Heart left ventricle (tissue), 16 donors: ENCODE results near the gene BCKDK. TPM values are rescaled to one million over a fixed set of nuclear protein-coding genes. Genes with fewer than 3 reads are reported as not detected.
A peak's percentile ranks its signal among the peaks of the same experiment; 100 is the strongest.

Source experiments
- ATAC-seq, 4 donors: fragments of 200-7000 bp; cut with Tn5 transposase; one replicate each; pipeline ENCODE4 v1.9.1; 2020 to 2022; ENCODE audit warnings: moderate library complexity in 4 of 4, mild to moderate bottlenecking in 3 of 4, moderate number of reproducible peaks in 1 of 4
- DNase-seq, 5 donors: peaks; one replicate each; pipeline ENCODE4 v3.0.0-alpha.2; 2020
- H3K27ac ChIP-seq, 12 donors: fragments of 200-600 bp; sonication (generic) in 4 of 12; one replicate each; pipeline versions ENCODE4 v1.5.0 to v1.8.0; 2016 to 2022; ENCODE audit warnings: mild to moderate bottlenecking in 2 of 12
- H3K27me3 ChIP-seq, 9 donors: fragments of 200-600 bp; sonication (generic) in 2 of 9; one replicate each; pipeline versions ENCODE4 v1.5.1 to v1.8.0; 2016 to 2022; ENCODE audit warnings: mild to moderate bottlenecking in 3 of 9
- H3K36me3 ChIP-seq, 9 donors: fragments of 200-600 bp; sonication (generic) in 2 of 9; one replicate each; pipeline versions ENCODE4 v1.5.0 to v1.8.0; 2018 to 2022; ENCODE audit warnings: mild to moderate bottlenecking in 2 of 9
- H3K4me1 ChIP-seq, 12 donors: fragments of 200-600 bp; sonication (generic) in 4 of 12; one replicate each; pipeline versions ENCODE4 v1.5.0 to v1.8.0; 2016 to 2022; ENCODE audit warnings: mild to moderate bottlenecking in 3 of 12
- H3K4me3 ChIP-seq, 12 donors: fragments of 200-600 bp; sonication (generic) in 4 of 12; one replicate each; pipeline versions ENCODE4 v1.5.0 to v1.8.0; 2017 to 2022; ENCODE audit warnings: mild to moderate bottlenecking in 9 of 12, moderate library complexity in 4 of 12
- H3K9me3 ChIP-seq, 12 donors: fragments of 200-600 bp; sonication (generic) in 4 of 12; one replicate each; pipeline versions ENCODE4 v1.5.0 to v1.8.0; 2016 to 2022; ENCODE audit warnings: mild to moderate bottlenecking in 1 of 12
- POLR2A ChIP-seq, 2 donors: fragments of 450-650 bp; IDR thresholded peaks; one replicate each; pipeline ENCODE4 v1.6.1; 2017; ENCODE audit warnings: antibody characterized with exemption in 2 of 2, mild to moderate bottlenecking in 2 of 2, moderate library complexity in 2 of 2
- WGBS, 4 donors: extraction: QIAGEN DNeasy Blood & Tissue Kit in 2 of 4; methylation state at CpG; one replicate each; pipeline versions ENCODE4 v1.1.5 to v1.1.7; 2013 to 2018; 5-methylcytosine and 5-hydroxymethylcytosine counted together
- intact Hi-C, 10 donors: fragments of 100-400 bp; cut with DNase I; formaldehyde crosslinking; loops; one replicate each; pipeline versions ENCODE4 v1.11.1 to v1.14.2; 2022
- polyA plus RNA-seq, 2 donors: library from polyadenylated mRNA; stranded (reverse); fragments of 200-250 nt; gene quantifications; one replicate each; pipeline ENCODE4 v1.2.3, GENCODE V29; 2013
- total RNA-seq, 9 donors: library from RNA; depleted of rRNA in 2 of 9; stranded (reverse); fragments of >200 nt in 2 of 9; fragmentation: NEBNext Ultra II Directional in 3 of 9; extraction: Animal tissue kit (Norgen Biotek cat#: 25700) in 3 of 9; gene quantifications; one replicate each; pipeline versions ENCODE4 v1.1.0 to v1.2.4, GENCODE V29; 2016 to 2023
- TF ChIP-seq, protein P1 (sequence below), 12 donors: fragments of 200-600 bp; sonication (generic) in 4 of 12; IDR thresholded peaks; one replicate each; pipeline versions ENCODE4 v1.5.0 to v1.8.0; 2018 to 2022; ENCODE audit warnings: antibody characterized with exemption in 12 of 12, mild to moderate bottlenecking in 5 of 12
- donor health status: ischemic (EF 13 %, LVEDD 7.1; RV severe dilation, severe dysfunction).
- donor health status: healthy with polysubstance abuse.
- donor health status: DM: no; HTN: yes; CAD: no.
- donor health status: DM: no; HTN: no; CAD: no.
- donor health status: ischemic (EF 25% LVEDD 6.9; RV normal size, moderate dysfunction).
- donor health status: ischemic (EF 25% LVEDD 5.7; RV mildly dilated, moderate dysfunction).
- donor health status: healthy.
- donor health status: DM: yes; HTN: yes; CAD: no.
- donor health status: ischemic (EF 35%, LVEDD 5.7; RV mildly dilated, moderate dysfunction).
- donor health status: nonischemic (EF 11% LVEDD 7.7; RV severe dilation, severe dysfunction).
- donor health status: DM: yes; HTN: yes; CAD: no.
- donor health status: PGD.
- donor health status: ischemic (EF 29% LVEDD 5.4; RV normal size, mild dysfunction).
- donor health status: nonischemic (EF 23%, LVEDD 6.1; RV moderate dilation, normal function).

BCKDK gene
- total and polyA plus RNA-seq, 11 donors: 42.6 to 134 (median 67.5) TPM

- DNase-seq: no peak
- Histone ChIP-seq H3K9me3 (no peaks in the 10 kb centered on the region), H3K36me3 (peaks cover 0 to 45% (median 37%) of the 10 kb centered on the region in 9 donors), H3K4me1 (peaks cover 0 to 62% (median 36%) of the 10 kb centered on the region in 12 donors), H3K27ac (peak overlapping the region; percentile 67 to 96 (median 82)), H3K27me3 (no peaks in the 10 kb centered on the region), H3K4me3 (no peak overlapping the region)
- no peak for ATAC-seq
- 90 to 94% (median 93%) methylated on average over 8 of the region's 8 CpGs for WGBS, 4 donors
- intact Hi-C loops: loop anchor here in 2 of 10 donors (10.0 kb wide), 1 partner anchor 330 kb away; the partner anchor contains the start of gene ZNF843 (in 2 of the 2)
- TF ChIP-seq, protein P1, sequence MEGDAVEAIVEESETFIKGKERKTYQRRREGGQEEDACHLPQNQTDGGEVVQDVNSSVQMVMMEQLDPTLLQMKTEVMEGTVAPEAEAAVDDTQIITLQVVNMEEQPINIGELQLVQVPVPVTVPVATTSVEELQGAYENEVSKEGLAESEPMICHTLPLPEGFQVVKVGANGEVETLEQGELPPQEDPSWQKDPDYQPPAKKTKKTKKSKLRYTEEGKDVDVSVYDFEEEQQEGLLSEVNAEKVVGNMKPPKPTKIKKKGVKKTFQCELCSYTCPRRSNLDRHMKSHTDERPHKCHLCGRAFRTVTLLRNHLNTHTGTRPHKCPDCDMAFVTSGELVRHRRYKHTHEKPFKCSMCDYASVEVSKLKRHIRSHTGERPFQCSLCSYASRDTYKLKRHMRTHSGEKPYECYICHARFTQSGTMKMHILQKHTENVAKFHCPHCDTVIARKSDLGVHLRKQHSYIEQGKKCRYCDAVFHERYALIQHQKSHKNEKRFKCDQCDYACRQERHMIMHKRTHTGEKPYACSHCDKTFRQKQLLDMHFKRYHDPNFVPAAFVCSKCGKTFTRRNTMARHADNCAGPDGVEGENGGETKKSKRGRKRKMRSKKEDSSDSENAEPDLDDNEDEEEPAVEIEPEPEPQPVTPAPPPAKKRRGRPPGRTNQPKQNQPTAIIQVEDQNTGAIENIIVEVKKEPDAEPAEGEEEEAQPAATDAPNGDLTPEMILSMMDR (IDR thresholded peaks at IDR 0.05): no peak
- TF ChIP-seq POLR2A (IDR thresholded peaks at IDR 0.05): no peak
Observed at GRCh38 chr16:31114468-31114867, 6.3 kb downstream of the BCKDK start.

GRCh38 chr16:31117384-31118222 is 9.4 kb downstream of the BCKDK start, which contains the start of gene KAT8:
TSS of gene KAT8 (plus strand) at chr16:31117664. CDS start at chr16:31117682, 18 bp downstream.
- H3K4me1 ChIP-seq: peaks cover 0 to 46% (median 31%) of the 10 kb centered on the region in 12 donors
- intact Hi-C loops: loop anchor here in 4 of 10 donors (1.0 to 10.0 kb wide), 3 partner anchors 25 to 327 kb away; partner anchors contain the start of gene ZNF843 (in 2 of the 4)
- DNase-seq (peak; percentile 98 to 99 (median 99)), ATAC-seq (peak; percentile 90 to 97 (median 94))
- H3K27me3 ChIP-seq: no peaks in the 10 kb centered on the region
- H3K36me3 ChIP-seq: peaks cover 0 to 43% (median 37%) of the 10 kb centered on the region in 9 donors
- 0 to 1% (median 1%) methylated on average over 46 to 68 of the region's 68 CpGs for WGBS, 4 donors
- TF ChIP-seq POLR2A (IDR thresholded peaks at IDR 0.05): peak; percentile 55 to 82
- TF ChIP-seq, protein P1 (IDR thresholded peaks at IDR 0.05): no peak
- H3K9me3 ChIP-seq: no peaks in the 10 kb centered on the region
- peak within 1 kb of the TSS; percentile 41 to 97 (median 76) for H3K4me3 ChIP-seq
- peak within 1 kb of the TSS; percentile 92 to 99 (median 96) for H3K27ac ChIP-seq

GRCh38 chr16:31118223-31119155 is 10.3 kb downstream of the BCKDK start:
- H3K9me3 ChIP-seq: no peaks in the 10 kb centered on the region
- H3K4me1 ChIP-seq: peaks cover 0 to 37% (median 23%) of the 10 kb centered on the region in 12 donors
- TF ChIP-seq POLR2A (IDR thresholded peaks at IDR 0.05): no peak
- TF ChIP-seq, protein P1 (IDR thresholded peaks at IDR 0.05): no peak
- DNase-seq (no peak), ATAC-seq (peak in 1 of 4 donors; percentile 22)
- 52 to 56% (median 54%) methylated on average over 9 of the region's 9 CpGs for WGBS, 4 donors
- peak overlapping the region; percentile 92 to 99 (median 96) for H3K27ac ChIP-seq
- no peaks in the 10 kb centered on the region for H3K27me3 ChIP-seq
- intact Hi-C loops: loop anchor here in 3 of 10 donors (1.0 to 10.0 kb wide), 3 partner anchors 24 to 326 kb away; partner anchors contain the start of gene ZNF843 (in 2 of the 3)
- peak overlapping the region; percentile 41 to 97 (median 76) for H3K4me3 ChIP-seq
- H3K36me3 ChIP-seq: peaks cover 0 to 46% (median 45%) of the 10 kb centered on the region in 9 donors
